IPS-18c (cell line): ENCODE data around the gene OPRD1.
"Not testable (repeated sequence)": the region's sequence is repeated elsewhere in the genome, so short reads cannot be mapped to it uniquely, and the experiment has no call there.

Experiments used
- H3K4me3 ChIP-seq: 2 replicates; pipeline ENCODE4 v1.7.0; 2013; ENCODE audit warnings: low read depth, mild to moderate bottlenecking, low read length, moderate library complexity; ENCODE audit not compliant: insufficient read depth
- H3K9me3 ChIP-seq: one replicate; pipeline ENCODE4 v1.6.1; 2013; ENCODE audit warnings: mild to moderate bottlenecking, low read length, moderate library complexity; ENCODE audit not compliant: control insufficient read depth, insufficient read depth

The OPRD1 gene

DNA sequence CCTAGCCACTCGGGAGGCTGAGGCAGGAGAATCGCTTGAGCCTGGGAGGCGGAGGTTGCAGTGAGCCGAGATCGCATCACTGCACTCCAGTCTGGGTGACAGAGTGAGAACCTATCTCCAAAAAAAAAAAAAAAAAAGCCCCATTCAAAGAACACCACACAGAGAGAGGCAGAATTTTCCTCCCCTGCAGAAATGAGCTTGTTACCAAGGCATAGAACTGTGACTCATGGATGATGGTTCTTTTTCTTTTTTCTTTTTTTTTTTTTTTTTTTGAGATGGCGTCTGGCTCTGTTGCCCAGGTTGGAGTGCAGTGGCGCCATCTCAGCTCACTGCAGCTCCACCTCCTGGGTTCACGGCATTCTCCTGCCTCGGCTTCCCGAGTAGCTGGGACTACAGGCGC is 12.1 kb downstream of the OPRD1 start:
- H3K4me3 ChIP-seq, H3K9me3 ChIP-seq: not testable (repeated sequence)

DNA sequence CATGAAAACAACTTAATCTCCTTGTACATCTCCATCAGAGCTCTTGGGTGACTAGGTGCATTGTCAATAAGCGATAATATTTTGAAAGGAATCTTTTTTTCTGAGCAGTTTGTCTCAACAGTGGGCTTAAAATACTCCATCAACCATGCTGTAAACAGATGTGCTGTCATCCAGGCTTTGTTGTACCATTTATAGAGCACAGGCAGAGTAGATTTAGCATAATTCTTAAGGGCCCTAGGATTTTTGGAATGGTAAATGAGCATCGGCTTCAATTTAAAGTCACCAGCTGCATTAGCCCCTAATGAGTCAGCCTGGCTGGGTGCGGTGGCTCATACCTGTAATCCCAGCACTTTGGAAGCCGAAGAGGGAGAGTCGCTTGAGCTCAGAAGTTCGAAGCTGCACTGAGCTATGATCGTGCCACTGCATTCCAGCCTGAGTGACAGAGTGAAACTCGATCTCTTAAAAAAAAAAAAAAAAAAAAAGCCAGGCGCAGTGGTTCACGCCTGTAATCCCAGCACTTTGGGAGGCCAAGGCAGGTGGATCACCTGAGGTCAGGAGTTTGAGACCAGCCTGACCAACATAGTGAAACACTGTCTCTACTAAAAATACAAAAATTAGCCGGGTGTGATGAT is 16.4 kb downstream of the OPRD1 start:
- H3K9me3 ChIP-seq, result not testable (repeated sequence)

DNA sequence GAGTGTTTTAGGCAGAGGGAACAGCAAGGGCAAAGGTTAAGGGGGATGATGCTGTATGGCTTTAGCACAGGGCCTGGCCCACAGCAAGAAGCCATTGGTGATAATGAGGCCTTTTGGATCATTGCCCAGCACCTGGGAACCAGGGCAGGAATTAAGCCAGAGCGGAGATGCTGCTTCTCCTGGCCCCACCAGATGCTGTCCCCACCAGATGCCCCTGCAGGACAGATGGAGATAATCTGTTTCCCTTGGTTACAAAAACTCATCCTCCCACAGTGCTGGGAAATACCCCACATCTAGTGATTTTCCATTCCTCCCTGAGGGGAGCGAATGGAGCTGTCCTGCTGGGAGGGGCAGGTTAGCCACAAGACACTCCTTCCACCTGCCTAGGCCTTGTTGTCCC is 18.8 kb downstream of the OPRD1 start:
- Histone ChIP-seq H3K4me3 (no peak overlapping the region), H3K9me3 (peaks cover 2% of the 10 kb centered on the region)

More for the DNA sequence above, 16.4 kb downstream of the OPRD1 start:
- H3K4me3 ChIP-seq, result not testable (repeated sequence)

DNA sequence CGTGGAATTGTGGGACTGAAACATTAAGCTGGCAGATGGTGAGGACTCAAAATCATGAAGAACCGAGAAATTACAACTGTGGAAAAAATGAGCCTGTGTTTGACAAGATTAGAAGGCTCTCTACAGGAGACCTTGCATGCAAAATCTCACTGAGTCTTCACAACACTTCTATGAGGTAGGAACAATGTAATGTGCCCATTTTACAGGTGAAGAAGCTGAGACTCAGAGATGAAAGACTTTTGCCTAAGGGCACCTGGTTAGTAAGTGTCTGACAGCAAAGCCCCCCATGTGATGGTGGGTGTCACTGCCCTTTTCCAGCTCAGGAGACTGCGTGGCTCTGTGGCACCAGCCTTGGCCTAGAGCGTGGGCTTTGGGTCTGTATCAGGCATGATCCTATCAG is 21.0 kb downstream of the OPRD1 start:
- Histone ChIP-seq H3K9me3 (peaks cover 4% of the 10 kb centered on the region), H3K4me3 (no peak overlapping the region)

DNA sequence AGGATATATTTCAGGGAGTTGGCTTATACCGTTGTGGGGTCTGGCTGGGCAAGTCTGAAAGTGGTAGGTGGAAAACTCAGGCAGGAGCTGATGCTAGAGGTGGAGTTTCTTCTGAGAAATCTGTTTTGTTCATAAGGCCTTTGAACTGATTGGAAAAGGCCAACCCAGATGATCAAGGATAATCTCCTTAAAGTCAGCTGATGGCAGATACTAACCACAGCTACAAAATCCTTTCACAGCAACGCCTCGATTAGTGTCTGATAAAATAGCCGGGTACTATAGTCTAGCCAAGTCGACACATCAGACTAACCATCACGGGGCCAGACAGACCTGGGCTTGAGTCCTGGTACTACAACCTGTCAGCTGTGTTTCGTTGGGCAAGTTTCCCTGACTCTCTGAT is 21.4 kb downstream of the OPRD1 start:
- no peak overlapping the region for H3K4me3 ChIP-seq
- H3K9me3 ChIP-seq, result peaks cover 4% of the 10 kb centered on the region

DNA sequence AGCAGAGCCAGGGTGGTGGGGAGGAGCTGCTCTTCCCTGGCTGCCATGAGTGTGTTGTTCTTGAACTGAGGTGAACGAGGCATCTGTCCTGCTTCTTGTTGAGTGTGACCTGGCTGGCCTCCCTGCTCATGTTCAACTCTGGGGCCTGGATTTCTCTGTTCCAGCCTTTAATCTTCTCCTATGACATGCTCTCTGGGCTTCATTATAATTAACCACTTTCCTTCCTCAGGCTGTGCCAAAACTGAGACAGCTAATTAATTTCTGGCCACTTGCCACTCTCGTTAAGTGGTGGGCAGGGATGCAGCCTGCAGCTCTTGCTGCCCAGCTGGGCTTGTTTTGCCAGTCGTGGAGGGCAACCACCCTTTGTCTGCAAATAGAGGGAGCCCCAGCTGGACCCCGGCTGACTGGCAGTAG is 23.3 kb downstream of the OPRD1 start:
- Histone ChIP-seq H3K9me3 (peaks cover 4% of the 10 kb centered on the region), H3K4me3 (no peak overlapping the region)

DNA sequence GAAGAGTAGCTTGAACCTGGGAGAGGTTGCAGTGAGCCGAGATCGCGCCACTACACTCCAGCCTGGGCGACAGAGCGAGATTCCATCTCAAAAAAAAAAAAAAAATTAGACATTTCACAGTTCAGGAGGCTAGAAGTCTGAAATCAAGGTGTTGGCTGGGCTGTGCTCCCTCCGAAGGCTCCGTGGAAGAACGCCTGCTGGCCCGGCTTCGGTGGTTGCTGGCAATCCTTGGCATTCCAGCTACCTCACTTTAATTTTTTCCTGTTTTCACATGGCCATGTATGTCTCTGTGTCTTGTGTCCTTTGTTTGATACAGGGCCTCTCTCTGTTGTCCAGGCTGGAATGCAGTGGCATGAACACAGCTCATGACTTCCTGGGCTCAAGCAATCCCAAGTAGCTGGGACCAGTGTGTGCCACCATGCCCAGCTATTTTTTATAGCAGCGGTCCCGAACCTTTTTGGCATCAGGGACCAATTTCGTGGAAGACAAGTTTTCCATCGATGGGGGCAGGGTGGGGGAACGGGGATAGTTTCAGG is 24.5 kb downstream of the OPRD1 start:
- peaks cover 4% of the 10 kb centered on the region for H3K9me3 ChIP-seq
- H3K4me3 ChIP-seq, result no peak overlapping the region

DNA sequence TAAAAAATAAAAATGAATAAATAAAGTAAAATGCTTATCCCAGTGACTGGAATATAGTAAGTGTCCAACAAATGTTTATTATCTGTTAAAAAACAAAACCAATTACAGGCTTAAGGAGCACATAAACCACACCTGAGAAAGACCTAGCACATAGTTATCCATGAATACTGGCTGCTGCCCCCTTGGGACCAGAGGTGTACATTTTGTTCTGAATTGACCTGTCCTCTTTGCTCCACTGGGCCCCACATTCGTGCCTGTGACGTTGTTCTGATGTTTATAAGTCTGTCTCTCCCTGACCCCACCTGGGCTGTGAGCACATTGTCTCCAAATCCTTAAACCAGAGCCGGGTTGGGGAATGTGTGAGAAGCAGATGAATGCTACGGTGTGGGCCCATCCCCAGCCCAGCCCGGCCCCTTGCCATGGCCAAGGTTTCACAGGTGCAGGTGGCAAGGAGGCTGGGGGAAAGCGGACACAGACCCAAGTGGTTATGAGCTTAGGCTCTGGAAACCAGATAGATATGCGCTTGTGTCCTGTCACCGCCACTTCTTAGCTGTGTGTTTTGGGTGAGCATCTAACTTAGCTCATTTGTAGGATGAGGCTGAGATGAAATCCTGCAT is 29.1 kb downstream of the OPRD1 start:
- H3K4me3 ChIP-seq, result no peak overlapping the region

DNA sequence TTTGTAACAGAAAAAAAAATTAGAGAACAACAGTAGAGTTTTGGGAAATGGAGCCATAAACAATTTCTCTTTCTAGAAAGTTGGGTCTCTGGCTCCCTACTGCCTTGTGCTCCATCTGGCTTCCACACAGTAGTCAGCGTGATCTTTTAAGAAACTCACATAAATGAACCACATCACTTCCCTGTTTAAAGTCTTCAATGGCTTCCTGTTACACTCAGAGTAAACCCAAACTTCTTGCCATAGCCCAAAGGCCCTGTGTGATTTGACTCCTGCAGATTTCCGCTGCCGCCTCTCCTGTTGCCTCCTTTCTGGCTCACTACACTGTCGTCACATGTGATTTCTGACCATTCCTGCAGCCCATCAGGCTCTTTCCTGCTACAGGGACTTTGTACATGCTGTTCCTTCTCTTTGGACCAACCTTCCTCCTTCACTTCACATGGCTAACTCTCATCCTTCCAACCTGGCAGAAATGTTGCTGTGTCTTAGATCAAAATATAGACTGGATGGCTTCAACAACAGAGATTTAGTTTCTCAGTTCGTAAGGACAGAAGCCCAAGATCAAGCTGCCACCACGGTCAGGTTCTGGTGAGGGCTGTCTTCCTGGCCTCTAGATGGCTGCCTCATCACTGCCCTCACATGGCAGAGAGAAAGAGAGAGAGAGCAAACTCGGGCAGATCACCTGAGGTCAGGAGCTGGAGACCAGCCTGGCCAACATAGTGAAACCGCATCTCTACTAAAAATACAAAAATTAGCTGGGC is 34.0 kb downstream of the OPRD1 start:
- no peaks in the 10 kb centered on the region for H3K9me3 ChIP-seq
- H3K4me3 ChIP-seq, result no peak overlapping the region

More for the DNA sequence above, 29.1 kb downstream of the OPRD1 start:
- H3K9me3 ChIP-seq, result peaks cover 2% of the 10 kb centered on the region

DNA sequence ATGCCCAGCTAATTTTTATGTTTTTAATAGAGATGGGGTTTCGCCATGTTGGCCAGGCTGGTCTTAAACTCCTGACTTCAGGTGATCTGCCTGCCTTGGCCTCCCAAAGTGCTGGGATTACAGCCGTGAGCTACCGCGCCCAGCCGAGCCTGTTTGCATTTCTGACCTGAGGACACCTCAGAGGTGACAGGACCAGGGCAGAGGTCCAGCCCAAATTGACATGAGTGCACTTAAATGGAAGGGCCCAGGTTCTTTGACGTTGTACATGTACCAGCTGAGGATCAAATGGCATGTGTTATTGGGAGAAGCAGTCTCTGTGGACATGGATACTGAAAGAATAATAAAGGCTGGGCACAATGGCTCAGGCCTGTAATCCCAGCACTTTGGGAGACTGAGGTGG is 35.2 kb downstream of the OPRD1 start:
- not testable (repeated sequence) for H3K4me3 ChIP-seq, H3K9me3 ChIP-seq

DNA sequence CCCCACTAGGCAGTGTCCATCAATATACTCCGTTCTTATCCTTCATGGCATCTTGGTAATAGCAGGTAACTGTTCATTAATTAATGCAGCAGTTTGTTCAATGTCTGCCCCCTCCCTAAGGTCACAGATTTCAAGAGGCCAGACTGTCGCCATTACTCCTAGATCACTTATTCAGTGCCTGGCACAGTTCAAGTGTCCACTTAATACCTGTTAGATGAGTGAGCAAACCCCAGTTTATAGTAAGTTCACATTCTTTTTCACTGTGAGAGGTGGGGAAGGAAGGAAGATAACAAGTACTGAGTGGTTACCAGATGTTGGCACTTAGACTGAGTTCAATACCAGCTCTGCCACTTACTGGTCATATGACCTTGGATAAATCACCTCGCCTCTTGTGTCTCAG is 36.4 kb downstream of the OPRD1 start:
- H3K9me3 ChIP-seq, result no peaks in the 10 kb centered on the region
- no peak overlapping the region for H3K4me3 ChIP-seq

DNA sequence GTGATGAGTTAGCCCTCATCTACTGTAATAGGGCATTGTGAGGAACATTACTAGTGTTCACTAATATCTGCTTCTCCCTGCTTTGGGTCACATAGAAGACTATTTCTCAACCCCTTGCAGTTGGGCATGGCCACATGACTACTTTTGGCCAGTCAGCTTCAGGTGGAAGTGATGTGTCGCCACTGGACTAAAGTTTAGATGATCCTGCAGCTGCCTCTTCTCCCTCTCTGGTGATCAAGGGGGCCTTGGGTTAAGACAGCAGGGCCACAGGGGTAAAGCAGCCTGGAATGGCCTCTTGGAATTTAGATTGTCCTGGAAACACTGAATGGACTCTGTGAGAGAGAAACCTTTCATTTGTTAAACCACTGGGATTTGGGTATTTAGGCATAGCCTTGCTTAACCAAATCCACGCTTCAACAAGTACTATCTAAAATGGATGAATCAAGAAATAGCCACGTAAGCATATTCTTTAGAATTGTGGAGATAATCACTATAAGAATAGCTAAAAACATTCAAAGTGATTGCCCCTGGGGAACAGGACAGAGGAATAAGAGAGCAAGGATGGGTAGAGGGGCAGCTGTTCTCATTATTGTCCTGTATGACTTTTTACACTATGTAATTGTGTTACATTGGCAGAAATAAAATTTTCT is 41.2 kb downstream of the OPRD1 start:
- Histone ChIP-seq H3K4me3 (no peak overlapping the region), H3K9me3 (no peaks in the 10 kb centered on the region)

DNA sequence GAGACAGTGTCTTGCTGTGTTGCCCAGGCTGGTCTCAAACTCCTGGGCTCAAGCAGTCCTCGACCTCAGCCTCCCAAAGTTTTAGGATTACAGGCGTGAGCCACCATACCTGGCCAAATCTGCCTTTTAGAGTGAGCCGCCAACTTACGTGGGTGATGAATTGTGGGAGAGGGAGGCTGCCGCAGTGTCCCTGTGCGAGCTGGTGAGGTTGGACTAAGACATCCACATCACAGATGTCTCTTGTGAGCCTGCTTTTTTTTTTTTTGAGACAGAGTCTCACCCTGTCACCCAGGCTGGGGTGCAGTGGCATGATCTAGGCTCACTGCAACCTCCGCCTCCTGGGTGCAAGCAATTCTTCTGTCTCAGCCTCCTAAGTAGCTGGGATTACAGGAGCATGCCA is 42.4 kb downstream of the OPRD1 start:
- not testable (repeated sequence) for H3K4me3 ChIP-seq, H3K9me3 ChIP-seq

DNA sequence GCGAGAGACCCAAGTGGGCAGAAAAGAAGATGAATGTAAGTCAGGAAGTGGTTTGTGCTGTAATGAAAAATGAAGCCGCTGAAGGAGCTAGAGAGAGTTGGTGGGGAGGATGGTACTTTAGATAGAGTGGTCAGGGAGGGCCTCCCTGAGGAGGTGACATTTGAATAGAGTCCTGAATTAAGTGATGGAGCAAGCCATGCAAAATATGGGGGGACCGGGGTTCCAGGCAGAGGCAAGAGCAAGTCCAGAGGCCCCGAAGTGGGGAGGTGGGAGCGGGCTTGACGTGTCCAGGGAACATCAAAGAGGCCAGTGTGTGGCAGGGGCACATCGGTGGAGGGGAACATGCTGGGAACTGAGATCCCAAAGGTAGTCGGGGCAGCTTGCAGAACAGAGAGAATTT is 43.1 kb downstream of the OPRD1 start:
- no peak overlapping the region for H3K4me3 ChIP-seq
- H3K9me3 ChIP-seq, result no peaks in the 10 kb centered on the region

DNA sequence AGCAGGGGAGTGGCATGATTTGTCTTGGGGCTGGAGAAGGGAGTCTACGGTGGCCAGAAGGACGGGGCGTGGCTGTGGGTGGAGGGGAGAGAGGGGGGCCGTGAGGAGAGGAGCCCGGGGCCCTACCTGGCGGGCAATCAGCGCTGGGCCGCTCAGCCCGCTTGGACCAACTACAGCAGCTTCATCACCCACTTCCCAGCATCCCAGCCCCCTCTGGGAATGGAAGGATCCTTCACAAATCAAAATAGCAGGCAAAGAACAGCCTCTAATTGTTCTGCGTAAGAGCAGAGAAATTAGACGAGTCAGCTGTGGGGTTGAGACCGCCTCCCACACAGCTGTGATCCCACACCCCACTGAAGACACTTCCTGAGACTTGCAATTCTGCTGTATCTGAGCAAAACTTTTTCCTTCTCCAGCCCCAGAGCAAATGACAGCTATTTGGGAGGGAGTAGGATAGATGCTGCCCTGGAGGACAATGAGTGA is 43.5 kb downstream of the OPRD1 start:
- H3K9me3 ChIP-seq, result no peaks in the 10 kb centered on the region
- no peak overlapping the region for H3K4me3 ChIP-seq

DNA sequence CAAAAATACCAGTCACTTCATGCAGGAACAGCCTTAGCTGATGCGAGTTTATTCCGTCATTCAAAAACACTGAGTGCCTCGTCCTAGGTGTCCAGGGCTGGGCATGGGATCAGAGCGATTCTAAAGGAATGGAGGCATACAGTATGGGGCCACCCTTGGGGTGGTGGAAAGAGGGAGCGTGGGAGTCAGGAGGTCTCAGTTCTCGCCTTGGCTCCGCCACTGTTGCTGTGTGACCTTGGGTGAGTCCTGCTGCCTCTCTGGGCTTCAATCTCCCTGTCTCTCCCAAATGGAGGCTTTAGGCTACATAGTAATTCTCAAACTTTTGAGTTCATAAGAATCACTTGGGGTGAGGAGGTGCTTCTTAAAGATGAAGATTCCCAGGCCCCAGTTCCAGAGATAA is 44.0 kb downstream of the OPRD1 start:
- H3K4me3 ChIP-seq, result no peak overlapping the region
- no peaks in the 10 kb centered on the region for H3K9me3 ChIP-seq

DNA sequence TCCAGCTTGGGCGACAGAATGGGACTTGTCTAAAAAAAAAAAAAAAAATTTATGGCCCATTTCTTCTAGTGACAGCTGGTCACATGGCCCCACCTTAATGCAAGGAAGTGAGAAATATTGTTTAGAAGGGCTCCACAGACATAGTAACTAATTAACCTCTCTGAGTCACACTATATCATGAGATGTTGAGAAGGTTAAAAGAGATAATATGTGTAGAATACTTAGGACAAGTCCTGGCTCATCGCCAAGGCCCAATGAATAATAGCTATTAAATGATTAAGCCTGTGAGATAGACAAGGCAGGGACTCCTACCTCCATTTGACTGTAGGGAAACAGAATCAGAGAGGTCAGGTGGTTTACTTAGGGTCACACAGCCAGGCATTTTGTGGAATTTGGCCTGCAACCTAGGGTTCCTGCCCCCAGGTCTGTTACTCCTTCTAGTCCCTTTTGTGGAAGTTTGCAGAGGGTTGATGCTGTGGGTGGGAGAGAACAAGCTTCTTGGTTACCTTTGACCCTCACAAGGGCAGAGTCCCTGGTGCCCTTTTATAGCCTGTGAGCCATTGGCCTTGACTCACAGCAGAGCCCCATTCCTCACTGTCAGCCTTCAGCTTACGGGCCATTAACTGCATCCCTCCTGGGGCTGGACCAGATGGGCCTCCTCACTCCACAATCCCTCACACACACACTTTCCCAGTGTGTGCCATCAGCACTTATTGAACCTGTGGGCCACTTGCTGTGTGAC is 48.5 kb downstream of the OPRD1 start:
- no peaks in the 10 kb centered on the region for H3K9me3 ChIP-seq
- H3K4me3 ChIP-seq, result no peak overlapping the region
